Activated CD4-positive, alpha-beta T cell treated with anti-CD3 and anti-CD28 coated beads, Interleukin-2, amount 10 ng/mL, durations not matched to agents 7 days and 5 days (primary cell): Measurements from ENCODE around the gene PPIH. TPM values are rescaled to one million over a fixed set of nuclear protein-coding genes. Genes with fewer than 3 reads are reported as not detected.
"Not testable (repeated sequence)": the region's sequence is repeated elsewhere in the genome, so short reads cannot be mapped to it uniquely, and the experiment has no call there.

Source experiments
- CTCF ChIA-PET: fragments of 350-600 bp; sonication (Branson Sonifier 250); formaldehyde crosslinking; loops from one replicate; lab custom pipeline; 2021; ENCODE audit warnings: antibody characterized with exemption; lab: Charles Lee
- POLR2A ChIA-PET: fragments of 350-600 bp; sonication (Branson Sonifier 250); formaldehyde crosslinking; loops from one replicate; lab custom pipeline; 2021; ENCODE audit warnings: antibody characterized with exemption; lab: Charles Lee
- DNase-seq: peaks from one replicate; pipeline ENCODE4 v3.0.0-alpha.2; 2020
- H3K27ac Mint-ChIP-seq: one replicate; pipeline ENCODE4 v1.8.0; 2021; ENCODE audit warnings: mild to moderate bottlenecking, moderate library complexity, mixed read lengths
- H3K27me3 Mint-ChIP-seq: one replicate; pipeline ENCODE4 v1.8.0; 2021; ENCODE audit warnings: mixed read lengths
- H3K36me3 Mint-ChIP-seq: one replicate; pipeline ENCODE4 v1.8.0; 2021; ENCODE audit warnings: low read depth, mixed read lengths
- H3K4me1 Mint-ChIP-seq: one replicate; pipeline ENCODE4 v1.8.0; 2021; ENCODE audit warnings: mixed read lengths
- H3K4me3 Mint-ChIP-seq: one replicate; pipeline ENCODE4 v1.8.0; 2021; ENCODE audit warnings: mild to moderate bottlenecking, moderate library complexity, mixed read lengths
- H3K9me3 Mint-ChIP-seq: one replicate; pipeline ENCODE4 v1.8.0; 2021; ENCODE audit warnings: mixed read lengths
- total RNA-seq, 2 experiments: library from RNA; stranded (reverse); gene quantifications; one replicate each; pipeline ENCODE4 v1.2.3, GENCODE V29; 2021

PPIH gene
- total RNA-seq, 2 experiments from 2014 or later: 109 to 116 TPM

DNA sequence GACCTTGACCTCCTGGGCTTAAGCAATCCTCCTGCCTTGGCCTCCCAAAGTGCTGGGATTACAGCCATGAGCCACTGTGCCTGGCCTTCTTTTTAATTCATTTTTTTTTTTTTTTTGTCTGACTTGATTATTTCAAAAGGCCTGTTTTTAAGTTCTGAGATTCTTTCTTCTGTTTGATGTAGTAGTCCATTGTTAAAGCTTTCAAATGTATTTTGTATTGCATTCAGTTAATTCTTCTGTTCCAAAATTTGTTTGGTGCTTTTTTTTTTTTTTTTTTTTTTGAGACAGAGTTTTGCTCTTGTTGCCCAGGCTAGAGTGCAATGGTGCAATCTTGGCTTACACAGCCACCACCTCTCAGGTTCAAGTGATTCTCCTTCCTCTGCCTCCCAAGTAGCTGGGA is 56.2 kb downstream of the PPIH start:
- H3K4me3 Mint-ChIP-seq, H3K4me1 Mint-ChIP-seq, DNase-seq, H3K27me3 Mint-ChIP-seq, H3K27ac Mint-ChIP-seq, POLR2A ChIA-PET: not testable (repeated sequence)
- Mint-ChIP-seq H3K36me3 (peaks cover 75% of the 10 kb centered on the region), H3K9me3 (peaks cover 26% of the 10 kb centered on the region)
- CTCF ChIA-PET: interaction anchor here (0.5 to 0.6 kb wide), 2 partner anchors 1290 to 1442 kb away, joined by 3 read pairs; no protein-coding TSS in a partner anchor

DNA sequence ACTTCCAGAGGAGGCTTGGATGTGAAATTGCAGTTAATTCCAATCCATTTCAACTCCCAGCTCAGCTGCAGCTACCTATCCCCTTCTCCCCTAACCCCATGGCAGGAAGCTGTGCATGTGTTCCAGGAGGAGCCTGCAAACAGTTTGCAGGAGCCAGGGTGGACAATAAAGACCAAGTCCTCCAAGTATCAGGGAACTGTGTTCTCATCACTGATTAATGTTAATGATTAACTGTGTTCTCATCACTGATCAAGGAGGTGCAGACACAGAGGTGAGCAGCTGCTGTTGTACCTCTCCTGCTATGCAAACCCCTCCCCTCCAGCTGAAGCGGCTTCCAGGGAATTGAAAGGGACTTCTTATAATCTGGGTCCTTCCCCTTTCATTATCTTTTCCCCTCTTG is 62.6 kb downstream of the PPIH start:
- no peak for DNase-seq
- Mint-ChIP-seq H3K9me3 (no peaks in the 10 kb centered on the region), H3K27ac (no peak overlapping the region), H3K27me3 (no peaks in the 10 kb centered on the region), H3K4me3 (no peak overlapping the region), H3K36me3 (peaks cover 19% of the 10 kb centered on the region), H3K4me1 (no peaks in the 10 kb centered on the region)
- ChIA-PET POLR2A (no interaction called here), CTCF (no interaction called here)

DNA sequence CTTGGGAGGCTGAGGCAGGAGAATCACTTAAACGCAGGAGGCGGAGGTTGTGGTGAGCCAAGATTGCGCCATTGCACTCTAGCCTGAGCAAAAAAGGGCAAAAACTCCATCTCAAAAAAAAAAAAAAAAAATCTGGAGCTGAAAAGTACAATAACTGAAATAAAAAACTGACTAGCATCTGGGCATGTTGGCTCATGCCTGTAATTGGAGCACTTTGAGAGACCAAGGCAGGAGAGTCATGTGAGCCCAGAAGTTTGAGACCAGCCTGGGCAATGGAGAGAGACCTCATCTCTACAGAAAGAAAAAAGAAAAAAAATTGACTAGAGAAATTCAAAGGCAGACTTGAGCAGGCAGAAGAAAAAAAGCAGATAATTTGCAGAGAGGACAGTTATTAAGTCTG is 63.7 kb downstream of the PPIH start:
- no peak overlapping the region for H3K27ac Mint-ChIP-seq
- H3K4me3 Mint-ChIP-seq: no peak overlapping the region
- no peaks in the 10 kb centered on the region for H3K9me3 Mint-ChIP-seq
- no peaks in the 10 kb centered on the region for H3K27me3 Mint-ChIP-seq
- no peak for DNase-seq
- ChIA-PET CTCF (interaction anchor here (0.6 kb wide), 1 partner anchor 360 kb away, joined by 3 read pairs; no protein-coding TSS in a partner anchor), POLR2A (no interaction called here)
- no peaks in the 10 kb centered on the region for H3K4me1 Mint-ChIP-seq
- H3K36me3 Mint-ChIP-seq: peaks cover 13% of the 10 kb centered on the region

- H3K27me3 Mint-ChIP-seq, H3K9me3 Mint-ChIP-seq, H3K27ac Mint-ChIP-seq, POLR2A ChIA-PET, H3K4me1 Mint-ChIP-seq, H3K4me3 Mint-ChIP-seq, H3K36me3 Mint-ChIP-seq, DNase-seq: not testable (repeated sequence)
- CTCF ChIA-PET: interaction anchor here (0.6 kb wide), 1 partner anchor 361 kb away, joined by 3 read pairs; no protein-coding TSS in a partner anchor
Measured at GRCh38 chr1:42722403-42722802, 64.2 kb downstream of the PPIH start.

GRCh38 chr1:42723511-42723910 is 65.3 kb downstream of the PPIH start:
- no peak for DNase-seq
- ChIA-PET POLR2A (no interaction called here), CTCF (interaction anchor here (0.6 to 0.7 kb wide), 2 partner anchors 72 to 352 kb away, joined by 3 to 4 read pairs; no protein-coding TSS in a partner anchor)
- no peak overlapping the region for H3K4me3 Mint-ChIP-seq
- H3K27ac Mint-ChIP-seq: peak overlapping the region; percentile 34
- no peaks in the 10 kb centered on the region for H3K27me3 Mint-ChIP-seq
- H3K9me3 Mint-ChIP-seq: no peaks in the 10 kb centered on the region
- peaks cover 2% of the 10 kb centered on the region for H3K36me3 Mint-ChIP-seq
- H3K4me1 Mint-ChIP-seq: no peaks in the 10 kb centered on the region

GRCh38 chr1:42725820-42726219 is 67.6 kb downstream of the PPIH start:
- H3K4me1 Mint-ChIP-seq, H3K9me3 Mint-ChIP-seq, H3K27ac Mint-ChIP-seq, POLR2A ChIA-PET, H3K36me3 Mint-ChIP-seq, H3K4me3 Mint-ChIP-seq, H3K27me3 Mint-ChIP-seq, DNase-seq: not testable (repeated sequence)
- CTCF ChIA-PET: interaction anchor here (0.6 kb wide), 2 partner anchors 244 to 1317 kb away, joined by 3 to 4 read pairs; no protein-coding TSS in a partner anchor

Other genes with a start within 250 kb of the PPIH start
- gene ZMYND12, start 202.4 kb upstream of the PPIH start, total RNA-seq: under 1 TPM; 0.56 to 0.69 TPM
- 10 to 100 TPM; 38.9 to 46.5 TPM for gene PPCS, start 201.9 kb upstream of the PPIH start, total RNA-seq
- gene CCDC30, start 195.1 kb upstream of the PPIH start, total RNA-seq: 1 to 10 TPM; 1.4 to 2.2 TPM
- 100 to 1,000 TPM; 607 to 643 TPM for gene YBX1, start 24.0 kb downstream of the PPIH start, total RNA-seq
- gene CLDN19, start 81.8 kb downstream of the PPIH start, total RNA-seq: not detected
- gene P3H1, start 108.6 kb downstream of the PPIH start, total RNA-seq: 10 to 100 TPM; 39.7 to 41.5 TPM
- gene C1orf50, start 108.8 kb downstream of the PPIH start, total RNA-seq: 1 to 10 TPM; 7.0 to 9.4 TPM
- gene TMEM269, start 126.6 kb downstream of the PPIH start, total RNA-seq: under 1 TPM; 0.21 to 0.25 TPM
- gene ERMAP, start 158.7 kb downstream of the PPIH start, total RNA-seq: 1 to 10 TPM; 7.7 to 7.8 TPM
- gene SVBP, start 159.0 kb downstream of the PPIH start, total RNA-seq: 10 to 100 TPM; 19.8 to 20.6 TPM
- gene ZNF691, start 188.2 kb downstream of the PPIH start, total RNA-seq: 10 to 100 TPM; 10.8 to 11.0 TPM